Activated naive CD4-positive, alpha-beta T cell treated with anti-CD3 and anti-CD28 coated beads for 36 hours (primary cell): Measurements from ENCODE around the gene NEURL4. TPM values are rescaled to one million over a fixed set of nuclear protein-coding genes. Genes with fewer than 3 reads are reported as not detected.

Experiments used
- CTCF ChIA-PET: fragments of 350-600 bp; sonication (Branson Sonifier 250); formaldehyde crosslinking; loops from one replicate; lab custom pipeline; 2021; ENCODE audit warnings: antibody characterized with exemption; lab: Charles Lee
- DNase-seq: peaks from one replicate; pipeline ENCODE4 v3.0.0-alpha.2; 2020
- H3K27ac Mint-ChIP-seq: one replicate; pipeline ENCODE4 v1.8.0; 2021; ENCODE audit warnings: mild to moderate bottlenecking, mixed read lengths
- H3K27me3 Mint-ChIP-seq: one replicate; pipeline ENCODE4 v1.8.0; 2021; ENCODE audit warnings: low read depth, mixed read lengths
- H3K36me3 Mint-ChIP-seq: one replicate; pipeline ENCODE4 v1.8.0; 2021; ENCODE audit warnings: low read depth, mixed read lengths
- H3K4me1 Mint-ChIP-seq: one replicate; pipeline ENCODE4 v1.8.0; 2021; ENCODE audit warnings: low read depth, mixed read lengths
- H3K4me3 Mint-ChIP-seq: one replicate; pipeline ENCODE4 v1.8.0; 2021; ENCODE audit warnings: mild to moderate bottlenecking, moderate library complexity, mixed read lengths
- H3K9me3 Mint-ChIP-seq: one replicate; pipeline ENCODE4 v1.8.0; 2021; ENCODE audit warnings: mixed read lengths
- intact Hi-C: fragments of 100-400 bp; cut with micrococcal nuclease; formaldehyde crosslinking; loops from one replicate; pipeline ENCODE4 v1.15.1; 2023
- total RNA-seq, 2 experiments: library from RNA; stranded (reverse); gene quantifications; one replicate each; pipeline ENCODE4 v1.2.3, GENCODE V29; 2021

The NEURL4 gene
- total RNA-seq, 2 experiments from 2014 or later = 21.9 to 22.5 TPM

GRCh38 chr17:7293816-7294613 lies 35.1 kb downstream of the NEURL4 start:
- DNase-seq = no peak
- Mint-ChIP-seq H3K4me1 (peaks cover 19% of the 10 kb centered on the region), H3K27me3 (peaks cover 24% of the 10 kb centered on the region), H3K9me3 (no peaks in the 10 kb centered on the region), H3K36me3 (no peaks in the 10 kb centered on the region), H3K4me3 (peak overlapping the region; percentile 70), H3K27ac (no peak overlapping the region)
- CTCF ChIA-PET = interaction anchor here (1.0 to 1.8 kb wide), 3 partner anchors 10 to 74 kb away, joined by 3 to 4 read pairs (median 3); partner anchors contain the start of gene SLC2A4
- intact Hi-C loops = loop anchor here (1.0 kb wide), 1 partner anchor 13 kb away; the partner anchor contains the start of gene EIF5A

GRCh38 chr17:7293159-7293558 lies 36.0 kb downstream of the NEURL4 start:
- Mint-ChIP-seq H3K9me3 (no peaks in the 10 kb centered on the region), H3K27ac (no peak overlapping the region), H3K36me3 (no peaks in the 10 kb centered on the region), H3K27me3 (peaks cover 24% of the 10 kb centered on the region), H3K4me3 (peak overlapping the region; percentile 27), H3K4me1 (peaks cover 19% of the 10 kb centered on the region)
- no peak for DNase-seq
- intact Hi-C loops = no loop called here
- CTCF ChIA-PET = interaction anchor here (1.0 to 1.8 kb wide), 3 partner anchors 9 to 73 kb away, joined by 3 to 4 read pairs (median 3); partner anchors contain the start of gene SLC2A4

GRCh38 chr17:7292729-7293128 lies 36.4 kb downstream of the NEURL4 start:
- Mint-ChIP-seq H3K4me1 (peaks cover 19% of the 10 kb centered on the region), H3K27ac (no peak overlapping the region), H3K4me3 (no peak overlapping the region), H3K36me3 (no peaks in the 10 kb centered on the region), H3K9me3 (no peaks in the 10 kb centered on the region), H3K27me3 (peaks cover 24% of the 10 kb centered on the region)
- CTCF ChIA-PET = interaction anchor here (0.7 to 1.8 kb wide), 3 partner anchors 8 to 57 kb away, joined by 3 to 10 read pairs (median 4); partner anchors contain the start of gene SLC2A4
- no peak for DNase-seq
- intact Hi-C loops = no loop called here

- CTCF ChIA-PET = interaction anchor here (0.6 to 0.7 kb wide), 2 partner anchors 58 to 228 kb away, joined by 3 to 10 read pairs; no protein-coding TSS in a partner anchor
- H3K27me3 Mint-ChIP-seq = peaks cover 24% of the 10 kb centered on the region
- no peak for DNase-seq
- H3K27ac Mint-ChIP-seq = no peak overlapping the region
- H3K4me3 Mint-ChIP-seq = no peak overlapping the region
- intact Hi-C loops = no loop called here
- H3K9me3 Mint-ChIP-seq = no peaks in the 10 kb centered on the region
- H3K4me1 Mint-ChIP-seq = peaks cover 19% of the 10 kb centered on the region
- H3K36me3 Mint-ChIP-seq = no peaks in the 10 kb centered on the region
These were observed 36.9 kb downstream of the NEURL4 start for GRCh38 chr17:7292194-7292593.

GRCh38 chr17:7290685-7291084 lies 38.5 kb downstream of the NEURL4 start:
- no peak overlapping the region for H3K4me3 Mint-ChIP-seq

GRCh38 chr17:7290166-7290565 lies 39.0 kb downstream of the NEURL4 start:
- peaks cover 12% of the 10 kb centered on the region for H3K27me3 Mint-ChIP-seq
- H3K27ac Mint-ChIP-seq = no peak overlapping the region
- DNase-seq = no peak
- no peaks in the 10 kb centered on the region for H3K9me3 Mint-ChIP-seq
- no peaks in the 10 kb centered on the region for H3K36me3 Mint-ChIP-seq
- H3K4me1 Mint-ChIP-seq = peaks cover 7% of the 10 kb centered on the region
- intact Hi-C loops = no loop called here
- CTCF ChIA-PET = no interaction called here
- no peak overlapping the region for H3K4me3 Mint-ChIP-seq

More at GRCh38 chr17:7290685-7291084, 38.5 kb downstream of the NEURL4 start:
- Mint-ChIP-seq H3K9me3 (no peaks in the 10 kb centered on the region), H3K36me3 (no peaks in the 10 kb centered on the region), H3K4me1 (peaks cover 9% of the 10 kb centered on the region), H3K27ac (no peak overlapping the region), H3K27me3 (peaks cover 17% of the 10 kb centered on the region)
- intact Hi-C loops = no loop called here
- CTCF ChIA-PET = no interaction called here
- no peak for DNase-seq

GRCh38 chr17:7289256-7290032 lies 39.7 kb downstream of the NEURL4 start:
- Mint-ChIP-seq H3K4me1 (peaks cover 3% of the 10 kb centered on the region), H3K27ac (no peak overlapping the region), H3K36me3 (no peaks in the 10 kb centered on the region), H3K9me3 (no peaks in the 10 kb centered on the region), H3K27me3 (peaks cover 9% of the 10 kb centered on the region), H3K4me3 (no peak overlapping the region)
- intact Hi-C loops = no loop called here
- DNase-seq = no peak
- CTCF ChIA-PET = interaction anchor here (1.2 kb wide), 1 partner anchor 8 kb away, joined by 3 read pairs; no protein-coding TSS in a partner anchor

- no peak overlapping the region for H3K4me3 Mint-ChIP-seq
- peaks cover 19% of the 10 kb centered on the region for H3K4me1 Mint-ChIP-seq
- H3K36me3 Mint-ChIP-seq = no peaks in the 10 kb centered on the region
- no peak for DNase-seq
- H3K27ac Mint-ChIP-seq = no peak overlapping the region
- intact Hi-C loops = no loop called here
- no peaks in the 10 kb centered on the region for H3K9me3 Mint-ChIP-seq
- CTCF ChIA-PET = interaction anchor here (1.1 to 2.9 kb wide), 3 partner anchors 11 to 70 kb away, joined by 3 to 9 read pairs (median 4); no protein-coding TSS in a partner anchor
- peaks cover 17% of the 10 kb centered on the region for H3K27me3 Mint-ChIP-seq
These were observed 43.5 kb downstream of the NEURL4 start for GRCh38 chr17:7285679-7286078.

GRCh38 chr17:7284911-7285310 lies 44.2 kb downstream of the NEURL4 start:
- Mint-ChIP-seq H3K9me3 (no peaks in the 10 kb centered on the region), H3K27ac (no peak overlapping the region), H3K4me1 (peaks cover 20% of the 10 kb centered on the region), H3K27me3 (peaks cover 17% of the 10 kb centered on the region), H3K36me3 (no peaks in the 10 kb centered on the region), H3K4me3 (no peak overlapping the region)
- CTCF ChIA-PET = interaction anchor here (1.0 to 2.9 kb wide), 4 partner anchors 8 to 13 kb away, joined by 3 to 9 read pairs (median 4); no protein-coding TSS in a partner anchor
- intact Hi-C loops = loop anchor here (5.0 kb wide), 1 partner anchor 238 kb away; no protein-coding TSS in a partner anchor
- DNase-seq = no peak

- no peaks in the 10 kb centered on the region for H3K36me3 Mint-ChIP-seq
- CTCF ChIA-PET = interaction anchor here (0.8 to 2.9 kb wide), 4 partner anchors 10 to 13 kb away, joined by 3 to 9 read pairs (median 4); no protein-coding TSS in a partner anchor
- H3K27ac Mint-ChIP-seq = no peak overlapping the region
- H3K4me1 Mint-ChIP-seq = peaks cover 20% of the 10 kb centered on the region
- intact Hi-C loops = loop anchor here (5.0 kb wide), 1 partner anchor 236 kb away; no protein-coding TSS in a partner anchor
- H3K9me3 Mint-ChIP-seq = no peaks in the 10 kb centered on the region
- peaks cover 17% of the 10 kb centered on the region for H3K27me3 Mint-ChIP-seq
- H3K4me3 Mint-ChIP-seq = no peak overlapping the region
- DNase-seq = no peak
These were observed 45.5 kb downstream of the NEURL4 start for GRCh38 chr17:7283471-7284216.

- CTCF ChIA-PET = interaction anchor here (0.8 to 1.0 kb wide), 2 partner anchors 13 to 106 kb away, joined by 3 to 4 read pairs; no protein-coding TSS in a partner anchor
- H3K27me3 Mint-ChIP-seq = peaks cover 17% of the 10 kb centered on the region
- peak; percentile 16 for DNase-seq
- intact Hi-C loops = loop anchor here (5.0 kb wide), 1 partner anchor 236 kb away; no protein-coding TSS in a partner anchor
- H3K36me3 Mint-ChIP-seq = no peaks in the 10 kb centered on the region
- no peaks in the 10 kb centered on the region for H3K9me3 Mint-ChIP-seq
- peaks cover 20% of the 10 kb centered on the region for H3K4me1 Mint-ChIP-seq
- no peak overlapping the region for H3K27ac Mint-ChIP-seq
- H3K4me3 Mint-ChIP-seq = peak overlapping the region; percentile 32
These were observed 46.3 kb downstream of the NEURL4 start for GRCh38 chr17:7282752-7283321.
